Prostate gland (tissue), 2 donors: ENCODE data around the gene NIPAL4. TPM values are rescaled to one million over a fixed set of nuclear protein-coding genes. Genes with fewer than 3 reads are reported as not detected.

Source experiments
- DNase-seq: peaks from one replicate; pipeline ENCODE4 v3.0.0-alpha.2; 2019; ENCODE audit warnings: low spot score
- H3K27ac ChIP-seq, 2 donors: fragments of 200-600 bp; sonication (generic); 2 replicates each; pipeline ENCODE4 v1.5.1; 2017 to 2019
- H3K27me3 ChIP-seq: fragments of 200-600 bp; sonication (generic); replicated peaks from 2 replicates; pipeline ENCODE4 v1.5.1; 2019; ENCODE audit not compliant: insufficient read depth
- H3K36me3 ChIP-seq, 2 donors: fragments of 200-600 bp; sonication (generic); 1 replicate in 1 of 2; 2 replicates in 1 of 2; pipeline versions ENCODE4 v1.5.1 to v1.8.1; 2017 to 2019
- H3K4me1 ChIP-seq: fragments of 200-600 bp; sonication (generic); replicated peaks from 2 replicates; pipeline ENCODE4 v1.5.1; 2019
- H3K4me3 ChIP-seq, 2 donors: fragments of 200-600 bp; sonication (generic); 2 replicates each; pipeline ENCODE4 v1.5.1; 2017 to 2019
- H3K9me3 ChIP-seq: fragments of 200-600 bp; sonication (generic); 2 replicates; pipeline ENCODE4 v1.5.1; 2017
- CTCF ChIP-seq, 4 experiments: fragments of 200-600 bp in 2 of 4; fragments of 450-650 bp in 2 of 4; sonication (generic) in 2 of 4; IDR thresholded peaks; 1 replicate in 3 of 4; 2 replicates in 1 of 4; pipeline ENCODE4 v1.5.1; 2016 to 2019; ENCODE audit warnings: antibody characterized with exemption in 4 of 4, mild to moderate bottlenecking in 2 of 4, moderate library complexity in 2 of 4
- POLR2A ChIP-seq: fragments of 450-650 bp; IDR thresholded peaks from one replicate; pipeline ENCODE4 v1.6.1; 2016; ENCODE audit warnings: antibody characterized with exemption, mild to moderate bottlenecking
- POLR2AphosphoS5 ChIP-seq: sonication (generic); formaldehyde crosslinking; IDR thresholded peaks from one replicate; pipeline ENCODE4 v1.6.1; 2017; ENCODE audit warnings: antibody characterized with exemption
- WGBS: methylation state at CpG from one replicate; pipeline ENCODE4 v1.1.5; 2018; 5-methylcytosine and 5-hydroxymethylcytosine counted together
- intact Hi-C: fragments of 100-400 bp; cut with DNase I; formaldehyde crosslinking; loops from one replicate; pipeline ENCODE4 v1.14.2; 2022
- total RNA-seq, 2 donors: library from RNA; depleted of rRNA; stranded (reverse); fragments of >200 nt; gene quantifications; one replicate each; pipeline ENCODE4 v1.1.0, GENCODE V29; 2016

The NIPAL4 gene
- total RNA-seq, 2 donors from 2014 or later = 2.7 to 2.8 TPM

DNA sequence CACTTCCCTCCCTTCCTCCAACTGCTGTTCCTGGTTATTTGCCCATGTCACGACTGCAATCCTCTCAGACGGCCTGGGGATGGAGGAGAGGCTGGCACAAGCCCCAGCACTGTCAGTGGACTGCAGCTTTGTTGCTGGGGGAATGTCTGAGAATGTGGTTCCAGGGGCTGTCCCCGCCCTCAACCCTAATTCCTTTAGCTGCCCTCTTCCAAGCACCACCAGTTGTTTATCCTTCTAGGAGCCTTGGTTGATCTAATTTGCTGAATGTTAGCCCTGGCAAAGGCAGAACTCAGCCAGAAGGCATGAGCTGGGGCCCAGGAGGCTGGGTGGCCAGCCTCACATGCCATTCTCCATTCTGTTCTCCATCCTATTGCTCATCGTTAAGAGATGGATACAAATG lies 64.0 kb downstream of the NIPAL4 start:
- no peaks in the 10 kb centered on the region for H3K36me3 ChIP-seq
- no peaks in the 10 kb centered on the region for H3K27me3 ChIP-seq
- H3K4me3 ChIP-seq = no peak overlapping the region
- H3K27ac ChIP-seq = no peak overlapping the region
- intact Hi-C loops = no loop called here
- H3K9me3 ChIP-seq = no peaks in the 10 kb centered on the region
- no peaks in the 10 kb centered on the region for H3K4me1 ChIP-seq
- TF ChIP-seq CTCF (IDR thresholded peaks at IDR 0.05) (no peak), POLR2AphosphoS5 (no peak), POLR2A (no peak)
- 64% methylated on average over 4 of the region's 4 CpGs for WGBS
- DNase-seq = no peak

Other genes starting within 250 kb of the NIPAL4 start
- gene CYFIP2, start 194.1 kb upstream of the NIPAL4 start, total RNA-seq = 10 to 100 TPM; 17.8 to 25.2 TPM
- 1 to 10 TPM; 1.9 to 8.1 TPM for gene ADAM19, start 115.6 kb downstream of the NIPAL4 start, total RNA-seq
- 10 to 100 TPM in 1 of 2 donors, not detected in 1; 14.4 TPM for gene SOX30, start 192.2 kb downstream of the NIPAL4 start, total RNA-seq
- 1 to 10 TPM in 1 of 2 donors, not detected in 1; 5.9 TPM for gene C5orf52, start 211.3 kb downstream of the NIPAL4 start, total RNA-seq